ENCODE data around the gene TFR2. TPM values are rescaled to one million over a fixed set of nuclear protein-coding genes. Genes with fewer than 3 reads are reported as not detected.

Gene TFR2
- total RNA-seq, 1 experiment from 2014 or later: 5.7 TPM

DNA sequence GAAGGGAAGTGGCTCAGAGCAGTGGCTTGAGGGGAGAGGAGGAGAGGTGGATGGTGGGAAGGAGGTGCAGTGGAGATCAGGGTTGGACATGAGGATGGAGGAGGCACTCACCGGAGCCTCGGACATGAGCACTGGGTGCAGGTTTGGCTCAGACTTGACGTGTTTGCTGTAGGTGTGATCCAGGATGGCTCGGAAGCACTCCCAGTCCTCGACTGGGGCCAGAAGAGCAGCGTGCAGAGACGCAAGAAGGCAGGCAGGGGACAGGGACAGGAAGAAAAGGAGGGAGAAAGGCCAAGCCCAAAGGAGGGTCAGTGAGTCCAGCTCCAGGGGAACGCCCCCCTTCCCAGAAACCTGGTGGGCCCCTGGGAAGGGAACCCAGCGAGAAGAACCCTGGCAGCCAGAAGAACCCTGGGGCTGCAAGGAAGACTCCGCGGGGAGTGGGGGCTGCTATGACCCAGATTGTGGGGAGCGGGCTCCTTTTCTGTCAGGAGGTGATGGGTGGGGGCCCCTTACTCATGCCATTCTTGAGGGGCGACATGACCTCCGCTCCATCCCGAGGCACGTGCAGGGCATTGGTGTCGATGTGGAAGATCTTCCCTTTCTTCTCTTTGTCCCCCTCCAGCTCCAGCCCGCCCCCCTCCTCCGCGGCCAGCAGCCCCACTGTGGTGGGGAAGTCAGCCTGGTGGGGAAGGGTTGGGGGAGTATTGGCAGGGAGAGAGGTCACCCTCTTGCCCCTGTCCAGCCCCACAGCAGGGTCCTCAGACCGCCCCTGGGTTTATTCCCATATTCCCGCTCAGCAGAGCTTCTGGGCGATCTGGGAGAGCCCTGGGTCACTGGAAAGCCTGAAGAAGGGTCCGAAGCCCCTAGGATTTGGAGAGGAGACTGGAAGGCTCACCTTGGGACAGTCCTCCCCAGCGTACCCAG is 13.8 kb upstream of the TFR2 start:
- TF ChIP-seq USF1 (CRISPR knock-in tag; IDR thresholded peaks at IDR 0.05): no peak
- no peak for TF ChIP-seq ZNF423 (CRISPR knock-in tag; IDR thresholded peaks at IDR 0.05)
- no peak for TF ChIP-seq E2F1 (CRISPR knock-in tag; IDR thresholded peaks at IDR 0.05)
- no peak for TF ChIP-seq OVOL2 (CRISPR knock-in tag; IDR thresholded peaks at IDR 0.05; ENCODE audit: borderline replicate concordance)
- TF ChIP-seq IRF2 (CRISPR knock-in tag; IDR thresholded peaks at IDR 0.05; ENCODE audit: borderline replicate concordance, low read depth): no peak
- Mint-ChIP-seq H3K36me3 (no peaks in the 10 kb centered on the region), H3K27me3 (ENCODE audit: low read depth) (peaks cover 61% of the 10 kb centered on the region), H3K27ac (no peak overlapping the region), H3K4me1 (peaks cover 2% of the 10 kb centered on the region; the same call in 1 of the 2 replicates), H3K9me3 (no peaks in the 10 kb centered on the region), H3K4me3 (no peak overlapping the region)
- POLR2A ChIA-PET: interaction anchor here (1.4 kb wide), 1 partner anchor 7 kb away, joined by 4 read pairs; no protein-coding TSS in a partner anchor
- no peak for DNase-seq (ENCODE audit: low spot score)
- CTCF ChIA-PET: interaction anchor here (0.8 to 2.6 kb wide), 8 partner anchors 12 to 50 kb away, joined by 3 to 23 read pairs (median 5); partner anchors contain the start of gene MOSPD3
- ATAC-seq: no peak

GRCh38 chr7:100649826-100650565 is 8.6 kb upstream of the TFR2 start:
- H3K27me3 Mint-ChIP-seq (ENCODE audit: low read depth): peaks cover 27% of the 10 kb centered on the region
- H3K27ac Mint-ChIP-seq: no peak overlapping the region
- peaks cover 6% of the 10 kb centered on the region for H3K4me1 Mint-ChIP-seq
- ChIA-PET CTCF (interaction anchor here (0.6 to 6.8 kb wide), 3 partner anchors 17 to 45 kb away, joined by 3 to 67 read pairs (median 5); no protein-coding TSS in a partner anchor), POLR2A (no interaction called here)
- H3K4me3 Mint-ChIP-seq: no peak overlapping the region
- H3K9me3 Mint-ChIP-seq: no peaks in the 10 kb centered on the region
- DNase-seq (ENCODE audit: low spot score) (no peak), ATAC-seq (no peak)
- no peaks in the 10 kb centered on the region for H3K36me3 Mint-ChIP-seq
- TF ChIP-seq, protein P1, sequence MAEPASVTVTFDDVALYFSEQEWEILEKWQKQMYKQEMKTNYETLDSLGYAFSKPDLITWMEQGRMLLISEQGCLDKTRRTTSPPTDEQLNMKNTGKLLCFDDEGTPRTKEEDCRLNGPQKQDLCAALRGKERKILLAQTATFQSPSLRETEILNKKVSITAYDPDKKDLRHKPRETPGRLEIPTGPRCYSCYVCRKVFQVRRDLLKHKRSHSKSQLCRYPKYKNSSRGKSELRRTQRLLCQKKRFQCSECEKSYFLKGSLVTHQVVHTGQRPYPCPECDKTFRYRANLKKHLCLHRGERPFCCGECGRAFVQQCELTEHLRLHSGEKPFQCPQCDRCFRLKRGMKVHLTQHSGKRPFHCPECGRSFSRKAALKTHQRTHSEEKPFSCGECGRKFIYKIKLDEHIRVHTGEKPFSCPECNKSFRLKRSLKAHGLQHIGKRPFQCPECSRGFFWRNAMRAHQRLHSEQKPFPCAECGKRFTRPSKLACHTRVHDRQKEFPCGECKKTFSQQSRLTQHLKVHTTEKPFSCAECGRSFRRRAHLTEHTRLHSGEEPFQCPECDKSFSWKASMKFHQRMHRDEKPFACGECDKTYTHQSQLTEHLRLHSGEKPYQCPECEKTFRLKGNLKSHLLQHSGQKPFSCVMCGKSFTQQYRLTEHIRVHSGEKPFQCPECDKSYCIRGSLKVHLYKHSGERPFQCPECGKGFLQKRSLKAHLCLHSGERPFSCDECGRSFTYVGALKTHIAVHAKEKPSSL (CRISPR knock-in tag; conservative IDR thresholded peaks at IDR 0.05): no peak
- TF ChIP-seq, protein P2, sequence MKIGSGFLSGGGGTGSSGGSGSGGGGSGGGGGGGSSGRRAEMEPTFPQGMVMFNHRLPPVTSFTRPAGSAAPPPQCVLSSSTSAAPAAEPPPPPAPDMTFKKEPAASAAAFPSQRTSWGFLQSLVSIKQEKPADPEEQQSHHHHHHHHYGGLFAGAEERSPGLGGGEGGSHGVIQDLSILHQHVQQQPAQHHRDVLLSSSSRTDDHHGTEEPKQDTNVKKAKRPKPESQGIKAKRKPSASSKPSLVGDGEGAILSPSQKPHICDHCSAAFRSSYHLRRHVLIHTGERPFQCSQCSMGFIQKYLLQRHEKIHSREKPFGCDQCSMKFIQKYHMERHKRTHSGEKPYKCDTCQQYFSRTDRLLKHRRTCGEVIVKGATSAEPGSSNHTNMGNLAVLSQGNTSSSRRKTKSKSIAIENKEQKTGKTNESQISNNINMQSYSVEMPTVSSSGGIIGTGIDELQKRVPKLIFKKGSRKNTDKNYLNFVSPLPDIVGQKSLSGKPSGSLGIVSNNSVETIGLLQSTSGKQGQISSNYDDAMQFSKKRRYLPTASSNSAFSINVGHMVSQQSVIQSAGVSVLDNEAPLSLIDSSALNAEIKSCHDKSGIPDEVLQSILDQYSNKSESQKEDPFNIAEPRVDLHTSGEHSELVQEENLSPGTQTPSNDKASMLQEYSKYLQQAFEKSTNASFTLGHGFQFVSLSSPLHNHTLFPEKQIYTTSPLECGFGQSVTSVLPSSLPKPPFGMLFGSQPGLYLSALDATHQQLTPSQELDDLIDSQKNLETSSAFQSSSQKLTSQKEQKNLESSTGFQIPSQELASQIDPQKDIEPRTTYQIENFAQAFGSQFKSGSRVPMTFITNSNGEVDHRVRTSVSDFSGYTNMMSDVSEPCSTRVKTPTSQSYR (CRISPR knock-in tag; IDR thresholded peaks at IDR 0.05): no peak
- TF ChIP-seq, protein P3, sequence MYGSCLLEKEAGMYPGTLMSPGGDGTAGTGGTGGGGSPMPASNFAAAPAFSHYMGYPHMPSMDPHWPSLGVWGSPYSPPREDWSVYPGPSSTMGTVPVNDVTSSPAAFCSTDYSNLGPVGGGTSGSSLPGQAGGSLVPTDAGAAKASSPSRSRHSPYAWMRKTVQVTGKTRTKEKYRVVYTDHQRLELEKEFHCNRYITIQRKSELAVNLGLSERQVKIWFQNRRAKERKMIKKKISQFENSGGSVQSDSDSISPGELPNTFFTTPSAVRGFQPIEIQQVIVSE (CRISPR knock-in tag; IDR thresholded peaks at IDR 0.05; ENCODE audit: borderline replicate concordance): no peak
- no peak for TF ChIP-seq KAT7 (CRISPR knock-in tag; IDR thresholded peaks at IDR 0.05; ENCODE audit: borderline replicate concordance)
- TF ChIP-seq MLX (CRISPR knock-in tag; IDR thresholded peaks at IDR 0.05): no peak
- TF ChIP-seq ZNF317 (CRISPR knock-in tag; IDR thresholded peaks at IDR 0.05; ENCODE audit: borderline replicate concordance, low read depth): no peak
- TF ChIP-seq, protein P4, sequence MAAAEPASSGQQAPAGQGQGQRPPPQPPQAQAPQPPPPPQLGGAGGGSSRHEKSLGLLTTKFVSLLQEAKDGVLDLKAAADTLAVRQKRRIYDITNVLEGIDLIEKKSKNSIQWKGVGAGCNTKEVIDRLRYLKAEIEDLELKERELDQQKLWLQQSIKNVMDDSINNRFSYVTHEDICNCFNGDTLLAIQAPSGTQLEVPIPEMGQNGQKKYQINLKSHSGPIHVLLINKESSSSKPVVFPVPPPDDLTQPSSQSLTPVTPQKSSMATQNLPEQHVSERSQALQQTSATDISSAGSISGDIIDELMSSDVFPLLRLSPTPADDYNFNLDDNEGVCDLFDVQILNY (CRISPR knock-in tag; IDR thresholded peaks at IDR 0.05): no peak
- TF ChIP-seq TEAD4 (CRISPR knock-in tag; IDR thresholded peaks at IDR 0.05): no peak
- no peak for TF ChIP-seq SOX15 (CRISPR knock-in tag; IDR thresholded peaks at IDR 0.05)
- no peak for TF ChIP-seq ZNF416 (CRISPR knock-in tag; IDR thresholded peaks at IDR 0.05)
- TF ChIP-seq, protein P5, sequence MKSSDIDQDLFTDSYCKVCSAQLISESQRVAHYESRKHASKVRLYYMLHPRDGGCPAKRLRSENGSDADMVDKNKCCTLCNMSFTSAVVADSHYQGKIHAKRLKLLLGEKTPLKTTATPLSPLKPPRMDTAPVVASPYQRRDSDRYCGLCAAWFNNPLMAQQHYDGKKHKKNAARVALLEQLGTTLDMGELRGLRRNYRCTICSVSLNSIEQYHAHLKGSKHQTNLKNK (CRISPR knock-in tag; IDR thresholded peaks at IDR 0.05): no peak
- TF ChIP-seq FOXJ3 (CRISPR knock-in tag; IDR thresholded peaks at IDR 0.05; ENCODE audit: borderline replicate concordance): no peak
- TF ChIP-seq CREB1 (CRISPR knock-in tag; IDR thresholded peaks at IDR 0.05): no peak
- TF ChIP-seq NR3C1 (CRISPR knock-in tag; conservative IDR thresholded peaks at IDR 0.05; ENCODE audit: low read depth): no peak
- TF ChIP-seq, protein P6, sequence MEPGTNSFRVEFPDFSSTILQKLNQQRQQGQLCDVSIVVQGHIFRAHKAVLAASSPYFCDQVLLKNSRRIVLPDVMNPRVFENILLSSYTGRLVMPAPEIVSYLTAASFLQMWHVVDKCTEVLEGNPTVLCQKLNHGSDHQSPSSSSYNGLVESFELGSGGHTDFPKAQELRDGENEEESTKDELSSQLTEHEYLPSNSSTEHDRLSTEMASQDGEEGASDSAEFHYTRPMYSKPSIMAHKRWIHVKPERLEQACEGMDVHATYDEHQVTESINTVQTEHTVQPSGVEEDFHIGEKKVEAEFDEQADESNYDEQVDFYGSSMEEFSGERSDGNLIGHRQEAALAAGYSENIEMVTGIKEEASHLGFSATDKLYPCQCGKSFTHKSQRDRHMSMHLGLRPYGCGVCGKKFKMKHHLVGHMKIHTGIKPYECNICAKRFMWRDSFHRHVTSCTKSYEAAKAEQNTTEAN (CRISPR knock-in tag; IDR thresholded peaks at IDR 0.05): no peak
- no peak for TF ChIP-seq NR1H2 (CRISPR knock-in tag; IDR thresholded peaks at IDR 0.05)
